C4-2B (cell line): Measurements from ENCODE around the gene PEPD.

ENCODE experiments used
- ZFX ChIP-seq: fragments of 450-650 bp; IDR thresholded peaks from 2 replicates; pipeline ENCODE4 v1.6.1; 2017
- TF ChIP-seq, protein P1 (sequence below): fragments of 450-650 bp; conservative IDR thresholded peaks from 2 replicates; pipeline ENCODE4 v1.5.1; 2017; ENCODE audit warnings: mild to moderate bottlenecking

DNA sequence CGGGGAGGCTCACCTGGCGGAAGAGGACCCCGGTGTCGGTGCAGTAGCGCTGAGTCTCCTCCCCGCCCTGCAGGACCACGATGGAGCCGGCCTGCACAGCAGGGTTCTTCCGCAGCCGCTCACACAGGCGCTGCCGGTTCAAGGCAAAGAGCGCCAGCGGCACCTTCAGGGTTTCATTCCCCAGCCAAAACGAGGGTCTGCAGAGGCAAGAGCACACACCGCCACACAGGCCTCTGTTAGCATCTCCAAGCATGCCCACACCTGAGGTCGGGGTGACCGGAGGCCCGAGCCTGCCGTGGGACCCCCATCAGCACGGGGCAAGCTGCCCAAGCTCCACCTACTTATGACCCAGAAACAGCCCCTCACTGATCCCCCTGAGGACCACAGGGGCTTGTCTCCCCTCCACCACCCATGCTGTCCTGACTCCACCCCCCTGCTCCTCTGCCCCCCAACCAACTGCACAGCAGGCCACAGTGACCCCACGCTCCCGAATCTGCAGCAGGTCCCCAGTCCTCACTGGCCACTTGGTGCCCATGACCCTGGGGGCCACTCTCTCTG is 8.9 kb downstream of the PEPD start:
- TF ChIP-seq, protein P1, sequence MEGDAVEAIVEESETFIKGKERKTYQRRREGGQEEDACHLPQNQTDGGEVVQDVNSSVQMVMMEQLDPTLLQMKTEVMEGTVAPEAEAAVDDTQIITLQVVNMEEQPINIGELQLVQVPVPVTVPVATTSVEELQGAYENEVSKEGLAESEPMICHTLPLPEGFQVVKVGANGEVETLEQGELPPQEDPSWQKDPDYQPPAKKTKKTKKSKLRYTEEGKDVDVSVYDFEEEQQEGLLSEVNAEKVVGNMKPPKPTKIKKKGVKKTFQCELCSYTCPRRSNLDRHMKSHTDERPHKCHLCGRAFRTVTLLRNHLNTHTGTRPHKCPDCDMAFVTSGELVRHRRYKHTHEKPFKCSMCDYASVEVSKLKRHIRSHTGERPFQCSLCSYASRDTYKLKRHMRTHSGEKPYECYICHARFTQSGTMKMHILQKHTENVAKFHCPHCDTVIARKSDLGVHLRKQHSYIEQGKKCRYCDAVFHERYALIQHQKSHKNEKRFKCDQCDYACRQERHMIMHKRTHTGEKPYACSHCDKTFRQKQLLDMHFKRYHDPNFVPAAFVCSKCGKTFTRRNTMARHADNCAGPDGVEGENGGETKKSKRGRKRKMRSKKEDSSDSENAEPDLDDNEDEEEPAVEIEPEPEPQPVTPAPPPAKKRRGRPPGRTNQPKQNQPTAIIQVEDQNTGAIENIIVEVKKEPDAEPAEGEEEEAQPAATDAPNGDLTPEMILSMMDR: no peak
- no peak for TF ChIP-seq ZFX
